HEK293 (cell line): ENCODE data around the gene TM6SF1.

Source experiments
- BCL11B ChIP-seq: fragments of 450-650 bp; formaldehyde crosslinking; IDR thresholded peaks from 2 replicates; pipeline ENCODE4 v1.5.1; 2016; ENCODE audit warnings: low read depth, missing biosample characterization, missing genetic modification characterization
- HOXC10 ChIP-seq: sonication (generic); formaldehyde crosslinking; IDR thresholded peaks from 2 replicates; pipeline ENCODE4 v1.8.1; 2023; ENCODE audit warnings: mild to moderate bottlenecking, missing genetic modification reagents
- SP3 ChIP-seq: fragments of 450-650 bp; formaldehyde crosslinking; IDR thresholded peaks from 2 replicates; pipeline ENCODE4 v1.5.1; 2016; ENCODE audit warnings: missing biosample characterization, missing genetic modification characterization
- SP7 ChIP-seq: fragments of 450-650 bp; formaldehyde crosslinking; IDR thresholded peaks from 2 replicates; pipeline ENCODE4 v1.5.1; 2016; ENCODE audit warnings: missing biosample characterization, missing genetic modification characterization
- TRIM28 ChIP-seq: IDR thresholded peaks from 2 replicates; pipeline ENCODE4 v1.6.1; 2011; ENCODE audit warnings: low read length, control low read depth, borderline replicate concordance
- ZBTB20 ChIP-seq: fragments of 450-650 bp; formaldehyde crosslinking; IDR thresholded peaks from 2 replicates; pipeline ENCODE4 v1.5.1; 2016; ENCODE audit warnings: missing biosample characterization, missing genetic modification characterization
- ZFHX2 ChIP-seq: fragments of 450-650 bp; formaldehyde crosslinking; conservative IDR thresholded peaks from 2 replicates; pipeline ENCODE4 v1.5.1; 2016; ENCODE audit warnings: missing biosample characterization, missing genetic modification characterization
- ZFP3 ChIP-seq: fragments of 450-650 bp; formaldehyde crosslinking; IDR thresholded peaks from 2 replicates; pipeline ENCODE4 v1.5.1; 2016; ENCODE audit warnings: low read depth, missing biosample characterization, missing genetic modification characterization
- ZNF121 ChIP-seq: fragments of 450-650 bp; formaldehyde crosslinking; IDR thresholded peaks from 2 replicates; pipeline ENCODE4 v1.5.1; 2016; ENCODE audit warnings: missing biosample characterization, missing genetic modification characterization
- ZNF155 ChIP-seq: fragments of 450-650 bp; formaldehyde crosslinking; IDR thresholded peaks from 2 replicates; pipeline ENCODE4 v1.5.1; 2016; ENCODE audit warnings: missing biosample characterization, missing genetic modification characterization
- ZNF169 ChIP-seq: fragments of 450-650 bp; formaldehyde crosslinking; IDR thresholded peaks from 2 replicates; pipeline ENCODE4 v1.5.1; 2016; ENCODE audit warnings: missing biosample characterization, missing genetic modification characterization
- ZNF311 ChIP-seq: fragments of 450-650 bp; formaldehyde crosslinking; IDR thresholded peaks from 2 replicates; pipeline ENCODE4 v1.5.1; 2017; ENCODE audit warnings: missing biosample characterization, missing genetic modification characterization, borderline replicate concordance
- ZNF335 ChIP-seq: fragments of 450-650 bp; formaldehyde crosslinking; conservative IDR thresholded peaks from 2 replicates; pipeline ENCODE4 v1.5.1; 2016; ENCODE audit warnings: missing biosample characterization, missing genetic modification characterization
- ZNF341 ChIP-seq: fragments of 450-650 bp; formaldehyde crosslinking; IDR thresholded peaks from 2 replicates; pipeline ENCODE4; 2016; ENCODE audit warnings: low read depth, missing biosample characterization, missing genetic modification characterization
- ZNF394 ChIP-seq: fragments of 450-650 bp; formaldehyde crosslinking; IDR thresholded peaks from 2 replicates; pipeline ENCODE4 v1.5.1; 2016; ENCODE audit warnings: missing biosample characterization, missing genetic modification characterization, mild to moderate bottlenecking, moderate library complexity, borderline replicate concordance
- ZNF433 ChIP-seq: fragments of 450-650 bp; formaldehyde crosslinking; IDR thresholded peaks from 2 replicates; pipeline ENCODE4 v1.5.1; 2016; ENCODE audit warnings: missing biosample characterization, missing genetic modification characterization, low read depth
- ZNF544 ChIP-seq: fragments of 450-650 bp; formaldehyde crosslinking; IDR thresholded peaks from 2 replicates; pipeline ENCODE4 v1.5.0; 2017; ENCODE audit warnings: missing biosample characterization, missing genetic modification characterization
- ZNF558 ChIP-seq: fragments of 450-650 bp; formaldehyde crosslinking; IDR thresholded peaks from 2 replicates; pipeline ENCODE4 v1.5.1; 2016; ENCODE audit warnings: missing biosample characterization, missing genetic modification characterization
- ZNF560 ChIP-seq: fragments of 450-650 bp; formaldehyde crosslinking; IDR thresholded peaks from 2 replicates; pipeline ENCODE4 v1.5.1; 2017; ENCODE audit warnings: missing biosample characterization, missing genetic modification characterization, borderline replicate concordance
- ZNF596 ChIP-seq: fragments of 450-650 bp; IDR thresholded peaks from 2 replicates; pipeline ENCODE4 v1.5.0; 2018; ENCODE audit warnings: missing biosample characterization, mild to moderate bottlenecking, missing genetic modification characterization, moderate library complexity
- ZNF600 ChIP-seq: fragments of 450-650 bp; formaldehyde crosslinking; IDR thresholded peaks from 2 replicates; pipeline ENCODE4 v1.5.1; 2016; ENCODE audit warnings: missing biosample characterization, missing genetic modification characterization
- ZNF629 ChIP-seq: fragments of 450-650 bp; formaldehyde crosslinking; IDR thresholded peaks from 2 replicates; pipeline ENCODE4 v1.5.1; 2017; ENCODE audit warnings: missing biosample characterization, missing genetic modification characterization
- ZNF707 ChIP-seq: fragments of 450-650 bp; formaldehyde crosslinking; IDR thresholded peaks from 2 replicates; pipeline ENCODE4 v1.5.1; 2016; ENCODE audit warnings: missing biosample characterization, missing genetic modification characterization
- ZSCAN16 ChIP-seq: fragments of 450-650 bp; formaldehyde crosslinking; IDR thresholded peaks from 2 replicates; pipeline ENCODE4 v1.5.1; 2016; ENCODE audit warnings: missing biosample characterization, missing genetic modification characterization
- ZXDB ChIP-seq: fragments of 450-650 bp; formaldehyde crosslinking; IDR thresholded peaks from 2 replicates; pipeline ENCODE4 v1.5.1; 2016; ENCODE audit warnings: missing biosample characterization, missing genetic modification characterization
- TF ChIP-seq, protein P1 (sequence below): fragments of 450-650 bp; IDR thresholded peaks from 2 replicates; pipeline ENCODE4 v1.5.1; 2018; ENCODE audit warnings: missing biosample characterization, missing genetic modification characterization
- TF ChIP-seq, protein P2 (sequence below): fragments of 450-650 bp; formaldehyde crosslinking; IDR thresholded peaks from 2 replicates; pipeline ENCODE4 v1.5.1; 2016; ENCODE audit warnings: missing biosample characterization, missing genetic modification characterization
- TF ChIP-seq, protein P3 (sequence below): fragments of 450-650 bp; formaldehyde crosslinking; IDR thresholded peaks from 2 replicates; pipeline ENCODE4 v1.5.1; 2016; ENCODE audit warnings: missing biosample characterization, missing genetic modification characterization
- TF ChIP-seq, protein P4 (sequence below): fragments of 450-650 bp; formaldehyde crosslinking; IDR thresholded peaks from 2 replicates; pipeline ENCODE4 v1.5.1; 2016; ENCODE audit warnings: missing biosample characterization, missing genetic modification characterization
- TF ChIP-seq, protein P5 (sequence below): fragments of 450-650 bp; formaldehyde crosslinking; IDR thresholded peaks from 2 replicates; pipeline ENCODE4 v1.5.1; 2017; ENCODE audit warnings: missing biosample characterization, missing genetic modification characterization
- TF ChIP-seq, protein P6 (sequence below): fragments of 450-650 bp; formaldehyde crosslinking; optimal IDR thresholded peaks from 2 replicates; pipeline ENCODE3; 2016; ENCODE audit warnings: missing biosample characterization, mild to moderate bottlenecking, missing genetic modification characterization

The TM6SF1 gene

DNA sequence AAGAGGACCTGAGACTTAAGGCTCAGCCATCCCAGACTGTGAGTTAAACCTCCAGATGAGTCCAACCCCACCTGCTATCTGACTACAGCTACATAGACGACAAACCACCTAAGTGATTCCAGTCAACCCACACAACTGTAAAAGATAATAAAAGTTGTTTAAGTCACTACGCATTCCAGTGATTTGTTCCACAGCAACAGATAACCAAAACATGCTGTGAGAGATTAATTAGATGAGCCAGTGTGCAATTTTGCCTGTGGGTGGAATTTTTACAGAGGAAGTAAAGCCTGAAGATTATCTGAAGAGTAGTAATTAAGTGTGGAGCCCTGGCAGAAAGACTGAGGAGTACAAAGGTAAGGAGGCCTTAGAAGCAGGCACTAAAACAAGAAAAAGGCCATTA is 45.8 kb upstream of the TM6SF1 start (continued):
- TF ChIP-seq, protein P1, sequence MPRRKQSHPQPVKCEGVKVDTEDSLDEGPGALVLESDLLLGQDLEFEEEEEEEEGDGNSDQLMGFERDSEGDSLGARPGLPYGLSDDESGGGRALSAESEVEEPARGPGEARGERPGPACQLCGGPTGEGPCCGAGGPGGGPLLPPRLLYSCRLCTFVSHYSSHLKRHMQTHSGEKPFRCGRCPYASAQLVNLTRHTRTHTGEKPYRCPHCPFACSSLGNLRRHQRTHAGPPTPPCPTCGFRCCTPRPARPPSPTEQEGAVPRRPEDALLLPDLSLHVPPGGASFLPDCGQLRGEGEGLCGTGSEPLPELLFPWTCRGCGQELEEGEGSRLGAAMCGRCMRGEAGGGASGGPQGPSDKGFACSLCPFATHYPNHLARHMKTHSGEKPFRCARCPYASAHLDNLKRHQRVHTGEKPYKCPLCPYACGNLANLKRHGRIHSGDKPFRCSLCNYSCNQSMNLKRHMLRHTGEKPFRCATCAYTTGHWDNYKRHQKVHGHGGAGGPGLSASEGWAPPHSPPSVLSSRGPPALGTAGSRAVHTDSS: peak; percentile 35; the same call in 1 of the 2 replicates
- TF ChIP-seq ZNF121 (tag by site-specific recombination) (no peak), HOXC10 (CRISPR knock-in tag) (no peak), ZNF600 (tag by site-specific recombination) (peak; percentile 46; the same call in 1 of the 2 replicates), ZNF335 (tag by site-specific recombination) (no peak), ZNF558 (tag by site-specific recombination) (no peak), ZNF560 (tag by site-specific recombination) (no peak), SP3 (tag by site-specific recombination) (peak; percentile 28; the same call in 1 of the 2 replicates), ZNF341 (tag by site-specific recombination) (no peak), ZFHX2 (tag by site-specific recombination) (peak; percentile 91), ZNF707 (tag by site-specific recombination) (no peak), ZNF629 (tag by site-specific recombination) (peak; percentile 60), ZNF169 (no peak), ZNF394 (tag by site-specific recombination) (peak; percentile 39; the same call in 1 of the 2 replicates), ZNF544 (no peak), ZNF311 (tag by site-specific recombination) (no peak), ZBTB20 (no peak), TRIM28 (no peak), ZNF433 (tag by site-specific recombination) (no peak), ZNF155 (tag by site-specific recombination) (no peak), ZNF596 (no peak), ZXDB (tag by site-specific recombination) (peak; percentile 87), BCL11B (peak; percentile 56; the same call in 1 of the 2 replicates), ZFP3 (tag by site-specific recombination) (no peak), SP7 (tag by site-specific recombination) (peak; percentile 100), ZSCAN16 (tag by site-specific recombination) (peak; percentile 87)
- TF ChIP-seq, protein P2, sequence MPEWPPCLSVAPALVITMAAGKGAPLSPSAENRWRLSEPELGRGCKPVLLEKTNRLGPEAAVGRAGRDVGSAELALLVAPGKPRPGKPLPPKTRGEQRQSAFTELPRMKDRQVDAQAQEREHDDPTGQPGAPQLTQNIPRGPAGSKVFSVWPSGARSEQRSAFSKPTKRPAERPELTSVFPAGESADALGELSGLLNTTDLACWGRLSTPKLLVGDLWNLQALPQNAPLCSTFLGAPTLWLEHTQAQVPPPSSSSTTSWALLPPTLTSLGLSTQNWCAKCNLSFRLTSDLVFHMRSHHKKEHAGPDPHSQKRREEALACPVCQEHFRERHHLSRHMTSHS (tag by site-specific recombination): no peak
- TF ChIP-seq, protein P3, sequence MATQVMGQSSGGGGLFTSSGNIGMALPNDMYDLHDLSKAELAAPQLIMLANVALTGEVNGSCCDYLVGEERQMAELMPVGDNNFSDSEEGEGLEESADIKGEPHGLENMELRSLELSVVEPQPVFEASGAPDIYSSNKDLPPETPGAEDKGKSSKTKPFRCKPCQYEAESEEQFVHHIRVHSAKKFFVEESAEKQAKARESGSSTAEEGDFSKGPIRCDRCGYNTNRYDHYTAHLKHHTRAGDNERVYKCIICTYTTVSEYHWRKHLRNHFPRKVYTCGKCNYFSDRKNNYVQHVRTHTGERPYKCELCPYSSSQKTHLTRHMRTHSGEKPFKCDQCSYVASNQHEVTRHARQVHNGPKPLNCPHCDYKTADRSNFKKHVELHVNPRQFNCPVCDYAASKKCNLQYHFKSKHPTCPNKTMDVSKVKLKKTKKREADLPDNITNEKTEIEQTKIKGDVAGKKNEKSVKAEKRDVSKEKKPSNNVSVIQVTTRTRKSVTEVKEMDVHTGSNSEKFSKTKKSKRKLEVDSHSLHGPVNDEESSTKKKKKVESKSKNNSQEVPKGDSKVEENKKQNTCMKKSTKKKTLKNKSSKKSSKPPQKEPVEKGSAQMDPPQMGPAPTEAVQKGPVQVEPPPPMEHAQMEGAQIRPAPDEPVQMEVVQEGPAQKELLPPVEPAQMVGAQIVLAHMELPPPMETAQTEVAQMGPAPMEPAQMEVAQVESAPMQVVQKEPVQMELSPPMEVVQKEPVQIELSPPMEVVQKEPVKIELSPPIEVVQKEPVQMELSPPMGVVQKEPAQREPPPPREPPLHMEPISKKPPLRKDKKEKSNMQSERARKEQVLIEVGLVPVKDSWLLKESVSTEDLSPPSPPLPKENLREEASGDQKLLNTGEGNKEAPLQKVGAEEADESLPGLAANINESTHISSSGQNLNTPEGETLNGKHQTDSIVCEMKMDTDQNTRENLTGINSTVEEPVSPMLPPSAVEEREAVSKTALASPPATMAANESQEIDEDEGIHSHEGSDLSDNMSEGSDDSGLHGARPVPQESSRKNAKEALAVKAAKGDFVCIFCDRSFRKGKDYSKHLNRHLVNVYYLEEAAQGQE: no peak
- TF ChIP-seq, protein P4, sequence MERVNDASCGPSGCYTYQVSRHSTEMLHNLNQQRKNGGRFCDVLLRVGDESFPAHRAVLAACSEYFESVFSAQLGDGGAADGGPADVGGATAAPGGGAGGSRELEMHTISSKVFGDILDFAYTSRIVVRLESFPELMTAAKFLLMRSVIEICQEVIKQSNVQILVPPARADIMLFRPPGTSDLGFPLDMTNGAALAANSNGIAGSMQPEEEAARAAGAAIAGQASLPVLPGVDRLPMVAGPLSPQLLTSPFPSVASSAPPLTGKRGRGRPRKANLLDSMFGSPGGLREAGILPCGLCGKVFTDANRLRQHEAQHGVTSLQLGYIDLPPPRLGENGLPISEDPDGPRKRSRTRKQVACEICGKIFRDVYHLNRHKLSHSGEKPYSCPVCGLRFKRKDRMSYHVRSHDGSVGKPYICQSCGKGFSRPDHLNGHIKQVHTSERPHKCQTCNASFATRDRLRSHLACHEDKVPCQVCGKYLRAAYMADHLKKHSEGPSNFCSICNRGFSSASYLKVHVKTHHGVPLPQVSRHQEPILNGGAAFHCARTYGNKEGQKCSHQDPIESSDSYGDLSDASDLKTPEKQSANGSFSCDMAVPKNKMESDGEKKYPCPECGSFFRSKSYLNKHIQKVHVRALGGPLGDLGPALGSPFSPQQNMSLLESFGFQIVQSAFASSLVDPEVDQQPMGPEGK (tag by site-specific recombination): no peak
- TF ChIP-seq, protein P5, sequence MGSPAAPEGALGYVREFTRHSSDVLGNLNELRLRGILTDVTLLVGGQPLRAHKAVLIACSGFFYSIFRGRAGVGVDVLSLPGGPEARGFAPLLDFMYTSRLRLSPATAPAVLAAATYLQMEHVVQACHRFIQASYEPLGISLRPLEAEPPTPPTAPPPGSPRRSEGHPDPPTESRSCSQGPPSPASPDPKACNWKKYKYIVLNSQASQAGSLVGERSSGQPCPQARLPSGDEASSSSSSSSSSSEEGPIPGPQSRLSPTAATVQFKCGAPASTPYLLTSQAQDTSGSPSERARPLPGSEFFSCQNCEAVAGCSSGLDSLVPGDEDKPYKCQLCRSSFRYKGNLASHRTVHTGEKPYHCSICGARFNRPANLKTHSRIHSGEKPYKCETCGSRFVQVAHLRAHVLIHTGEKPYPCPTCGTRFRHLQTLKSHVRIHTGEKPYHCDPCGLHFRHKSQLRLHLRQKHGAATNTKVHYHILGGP (tag by site-specific recombination): peak; percentile 65; the same call in 1 of the 2 replicates
- TF ChIP-seq, protein P6, sequence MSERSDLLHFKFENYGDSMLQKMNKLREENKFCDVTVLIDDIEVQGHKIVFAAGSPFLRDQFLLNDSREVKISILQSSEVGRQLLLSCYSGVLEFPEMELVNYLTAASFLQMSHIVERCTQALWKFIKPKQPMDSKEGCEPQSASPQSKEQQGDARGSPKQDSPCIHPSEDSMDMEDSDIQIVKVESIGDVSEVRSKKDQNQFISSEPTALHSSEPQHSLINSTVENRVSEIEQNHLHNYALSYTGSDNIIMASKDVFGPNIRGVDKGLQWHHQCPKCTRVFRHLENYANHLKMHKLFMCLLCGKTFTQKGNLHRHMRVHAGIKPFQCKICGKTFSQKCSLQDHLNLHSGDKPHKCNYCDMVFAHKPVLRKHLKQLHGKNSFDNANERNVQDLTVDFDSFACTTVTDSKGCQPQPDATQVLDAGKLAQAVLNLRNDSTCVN (tag by site-specific recombination): no peak
